GM06990 (cell line): Measurements from ENCODE around the gene WDHD1.

Source experiments
- DNase-seq: peaks from one replicate; pipeline ENCODE4 v3.0.0-alpha.2; 2011; ENCODE audit not compliant: insufficient read length; ENCODE audit errors: extremely low read depth
- H3K27me3 ChIP-seq: replicated peaks from 2 replicates; pipeline ENCODE4 v1.6.0; 2011; ENCODE audit warnings: low read length; ENCODE audit not compliant: control insufficient read depth, insufficient read depth
- H3K36me3 ChIP-seq: 2 replicates; pipeline ENCODE4 v1.5.1; 2011; ENCODE audit warnings: low read length; ENCODE audit not compliant: control insufficient read depth, insufficient read depth
- H3K4me3 ChIP-seq: replicated peaks from 2 replicates; pipeline ENCODE4 v1.5.1; 2011; ENCODE audit warnings: low read depth, mild to moderate bottlenecking, control low read depth, low read length
- TF ChIP-seq, protein P1 (sequence below): IDR thresholded peaks from 2 replicates; pipeline ENCODE4 v1.5.1; 2011; ENCODE audit warnings: low read length, control low read depth, mild to moderate bottlenecking, inconsistent platforms; ENCODE audit not compliant: insufficient read depth, poor library complexity, severe bottlenecking

WDHD1 gene

DNA sequence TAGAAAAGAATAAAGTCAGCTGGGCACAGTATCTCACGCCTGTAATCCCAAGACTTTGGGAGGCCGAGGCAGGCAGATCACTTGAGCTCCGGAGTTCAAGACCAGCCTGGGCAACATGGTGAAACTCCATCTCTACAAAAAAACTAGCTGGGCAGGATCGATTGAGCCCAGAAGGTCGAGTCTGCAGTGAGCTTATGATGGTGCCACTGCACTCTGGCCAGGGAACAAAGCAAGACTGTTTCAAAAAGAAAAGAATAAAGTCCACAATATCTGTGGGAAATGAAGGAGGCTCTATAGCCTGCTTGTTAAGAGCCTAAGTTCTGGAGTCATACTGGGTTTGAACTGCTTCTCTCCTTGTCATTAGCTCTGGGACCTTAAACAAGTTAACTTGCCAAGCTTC, 32.4 kb upstream of the WDHD1 start:
- TF ChIP-seq, protein P1, sequence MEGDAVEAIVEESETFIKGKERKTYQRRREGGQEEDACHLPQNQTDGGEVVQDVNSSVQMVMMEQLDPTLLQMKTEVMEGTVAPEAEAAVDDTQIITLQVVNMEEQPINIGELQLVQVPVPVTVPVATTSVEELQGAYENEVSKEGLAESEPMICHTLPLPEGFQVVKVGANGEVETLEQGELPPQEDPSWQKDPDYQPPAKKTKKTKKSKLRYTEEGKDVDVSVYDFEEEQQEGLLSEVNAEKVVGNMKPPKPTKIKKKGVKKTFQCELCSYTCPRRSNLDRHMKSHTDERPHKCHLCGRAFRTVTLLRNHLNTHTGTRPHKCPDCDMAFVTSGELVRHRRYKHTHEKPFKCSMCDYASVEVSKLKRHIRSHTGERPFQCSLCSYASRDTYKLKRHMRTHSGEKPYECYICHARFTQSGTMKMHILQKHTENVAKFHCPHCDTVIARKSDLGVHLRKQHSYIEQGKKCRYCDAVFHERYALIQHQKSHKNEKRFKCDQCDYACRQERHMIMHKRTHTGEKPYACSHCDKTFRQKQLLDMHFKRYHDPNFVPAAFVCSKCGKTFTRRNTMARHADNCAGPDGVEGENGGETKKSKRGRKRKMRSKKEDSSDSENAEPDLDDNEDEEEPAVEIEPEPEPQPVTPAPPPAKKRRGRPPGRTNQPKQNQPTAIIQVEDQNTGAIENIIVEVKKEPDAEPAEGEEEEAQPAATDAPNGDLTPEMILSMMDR, result no peak
- DNase-seq, result no peak
- Histone ChIP-seq H3K27me3 (no peaks in the 10 kb centered on the region), H3K36me3 (peaks cover 10% of the 10 kb centered on the region), H3K4me3 (no peak overlapping the region)

GRCh38 chr14:55057919-55058318, 31.0 kb upstream of the WDHD1 start:
- TF ChIP-seq, protein P1, result no peak
- Histone ChIP-seq H3K36me3 (peaks cover 7% of the 10 kb centered on the region), H3K4me3 (no peak overlapping the region), H3K27me3 (no peaks in the 10 kb centered on the region)
- DNase-seq, result no peak

GRCh38 chr14:55054098-55054497, 27.2 kb upstream of the WDHD1 start:
- H3K27me3 ChIP-seq, result no peaks in the 10 kb centered on the region
- no peak overlapping the region for H3K4me3 ChIP-seq
- TF ChIP-seq, protein P1, result no peak
- H3K36me3 ChIP-seq, result peaks cover 3% of the 10 kb centered on the region; the same call in 1 of the 2 replicates
- DNase-seq, result no peak

DNA sequence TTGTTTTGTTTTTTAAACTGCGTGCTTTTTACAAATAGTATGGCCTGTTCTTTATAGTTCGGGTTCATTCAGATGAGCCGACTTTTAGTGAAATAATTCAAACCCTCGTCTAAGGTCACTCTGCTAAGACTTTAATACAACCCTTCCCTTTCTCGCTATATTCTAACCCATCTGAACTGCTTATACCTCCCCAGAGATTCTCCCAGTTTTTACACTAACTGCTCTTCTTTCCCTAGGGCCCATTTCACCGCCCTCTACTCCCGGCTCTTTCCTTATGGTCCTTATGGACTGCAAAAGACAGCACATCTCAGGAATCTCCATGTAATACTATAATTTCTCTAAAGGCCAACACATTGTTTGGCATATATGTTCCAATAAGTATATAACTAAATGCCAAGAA, 26.6 kb upstream of the WDHD1 start:
- no peak for DNase-seq
- TF ChIP-seq, protein P1, result no peak
- H3K4me3 ChIP-seq, result peak overlapping the region; percentile 100
- H3K27me3 ChIP-seq, result no peaks in the 10 kb centered on the region
- H3K36me3 ChIP-seq, result peaks cover 3% of the 10 kb centered on the region; the same call in 1 of the 2 replicates

- Histone ChIP-seq H3K4me3 (peak overlapping the region; percentile 100), H3K36me3 (peaks cover 2% of the 10 kb centered on the region; the same call in 1 of the 2 replicates), H3K27me3 (no peaks in the 10 kb centered on the region)
- DNase-seq, result no peak
- TF ChIP-seq, protein P1, result no peak
Measured at GRCh38 chr14:55053018-55053417, 26.1 kb upstream of the WDHD1 start.
